GM19025 (cell line): ENCODE measurements around the gene EPAS1.

Source experiments
- ATAC-seq: cut with Tn5 transposase; IDR thresholded peaks from one replicate; pipeline ENCODE4 v1.9.1; 2021; ENCODE audit warnings: mild to moderate bottlenecking, low read depth, moderate library complexity; ENCODE audit not compliant: unreplicated experiment

EPAS1 gene

DNA sequence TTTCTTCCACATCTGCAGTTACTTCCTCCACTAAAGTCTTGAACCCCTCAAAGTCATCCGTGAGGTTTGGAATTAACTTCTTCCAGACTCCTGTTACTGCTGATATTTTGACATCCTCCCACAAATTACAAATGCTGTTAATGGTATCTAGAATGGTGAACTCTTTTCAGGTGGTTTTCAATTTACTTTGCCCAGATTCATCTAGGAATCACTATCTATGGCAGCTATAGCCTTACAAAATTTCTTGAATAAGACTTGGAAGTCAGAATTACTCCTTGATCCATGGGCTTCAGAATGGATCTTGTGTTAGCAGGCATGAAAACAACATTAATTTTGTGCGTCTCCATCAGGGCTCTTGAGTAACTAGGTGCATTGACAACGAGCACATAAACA lies 19.9 kb downstream of the EPAS1 start:
- ATAC-seq: no peak

DNA sequence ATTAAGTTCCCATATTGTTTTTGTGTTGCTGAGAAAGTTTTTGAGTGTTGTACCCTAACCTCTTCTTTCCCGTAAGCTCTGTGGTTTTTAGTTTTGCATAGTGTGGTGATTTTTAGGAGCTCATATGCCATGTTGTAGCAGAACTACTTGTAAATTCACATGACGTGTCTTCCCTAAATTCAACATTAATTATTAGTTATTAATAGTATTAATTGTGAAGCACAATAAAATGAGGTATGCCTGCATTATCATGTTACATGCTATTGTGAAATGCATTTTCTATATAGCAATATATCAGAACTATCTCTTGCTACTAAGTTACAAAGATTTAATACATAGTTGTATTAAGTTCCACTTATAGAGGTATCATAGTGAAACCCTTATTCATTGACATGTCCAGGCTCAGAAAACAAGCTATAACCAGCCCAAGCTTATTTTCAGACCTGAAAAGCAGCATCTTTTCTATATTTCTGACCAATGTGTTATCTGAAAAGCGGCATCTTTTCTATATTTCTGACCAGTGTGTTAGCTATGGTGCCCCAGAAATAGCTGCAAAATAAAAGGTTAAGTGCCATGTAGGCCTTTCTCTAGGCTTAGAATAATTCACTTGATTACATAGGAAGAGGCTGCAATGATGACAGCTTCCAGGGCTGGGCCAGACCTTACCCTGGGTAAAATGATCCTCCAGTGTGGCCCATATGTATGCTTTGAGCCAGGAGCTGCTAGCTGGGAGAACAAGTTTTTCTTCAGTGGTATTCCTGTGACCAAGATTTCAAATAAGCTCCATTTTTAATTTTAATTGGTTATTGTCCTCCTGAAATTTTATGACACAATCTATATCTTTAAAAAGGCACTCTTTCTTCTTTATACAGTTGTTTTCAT lies 21.6 kb downstream of the EPAS1 start:
- ATAC-seq: no peak

DNA sequence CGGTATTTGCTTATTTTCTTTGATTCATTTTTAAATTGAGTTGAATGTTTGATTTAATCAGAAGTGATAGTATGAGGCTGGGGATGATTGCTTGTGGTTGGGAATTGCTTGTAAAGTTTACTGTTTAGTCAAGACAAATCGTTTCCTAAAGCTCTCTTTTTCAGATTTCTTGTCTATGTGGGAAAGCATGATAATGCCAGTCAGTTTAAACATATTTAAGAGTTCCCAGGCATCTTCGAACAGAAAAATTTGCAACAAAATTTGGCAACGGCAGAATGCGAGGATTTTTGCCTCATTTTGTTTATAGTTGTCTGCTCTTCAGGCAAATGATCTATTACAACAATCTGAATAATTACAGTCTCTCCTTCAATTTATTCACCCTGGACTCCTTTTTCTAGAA lies 22.5 kb downstream of the EPAS1 start:
- ATAC-seq: no peak

DNA sequence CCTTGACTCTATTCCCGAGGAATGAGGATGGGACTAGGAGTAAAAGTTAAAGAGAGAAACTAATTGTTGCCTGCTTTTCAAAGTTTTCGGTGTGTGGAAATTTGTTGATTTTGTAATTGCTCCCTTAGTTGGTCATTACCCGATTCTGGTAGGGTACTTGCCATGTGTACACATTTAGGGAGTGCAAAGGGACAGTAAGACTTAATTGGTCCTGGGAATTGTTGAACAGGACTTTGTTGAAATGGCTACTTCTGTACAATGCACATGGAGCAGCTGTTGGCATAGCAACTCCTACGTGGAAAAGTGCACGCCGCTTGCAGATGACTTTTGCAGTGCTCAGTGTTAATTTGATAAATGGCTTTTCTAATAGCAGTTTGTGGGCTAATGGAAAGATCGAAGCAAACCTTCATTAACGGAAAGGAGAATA lies 22.9 kb downstream of the EPAS1 start:
- ATAC-seq: no peak

DNA sequence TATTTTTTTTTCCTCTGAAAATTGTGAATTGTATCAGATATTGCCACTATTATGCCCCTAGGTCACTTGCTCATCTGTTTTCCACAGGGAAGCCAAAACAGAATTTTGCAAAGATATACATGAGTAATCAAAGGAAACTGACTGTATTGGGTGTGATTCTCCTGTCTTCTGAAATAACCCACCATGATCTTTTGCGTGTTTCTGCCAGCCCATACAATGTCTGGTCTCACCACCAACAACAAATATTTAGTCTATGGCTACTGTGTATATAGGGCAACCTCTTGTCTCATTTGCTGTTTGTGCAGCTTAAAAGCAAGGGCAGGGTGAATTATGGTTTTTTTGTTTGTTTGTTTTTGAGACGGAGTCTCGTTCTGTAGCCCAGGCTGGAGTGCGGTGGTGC lies 26.5 kb downstream of the EPAS1 start:
- no peak for ATAC-seq

DNA sequence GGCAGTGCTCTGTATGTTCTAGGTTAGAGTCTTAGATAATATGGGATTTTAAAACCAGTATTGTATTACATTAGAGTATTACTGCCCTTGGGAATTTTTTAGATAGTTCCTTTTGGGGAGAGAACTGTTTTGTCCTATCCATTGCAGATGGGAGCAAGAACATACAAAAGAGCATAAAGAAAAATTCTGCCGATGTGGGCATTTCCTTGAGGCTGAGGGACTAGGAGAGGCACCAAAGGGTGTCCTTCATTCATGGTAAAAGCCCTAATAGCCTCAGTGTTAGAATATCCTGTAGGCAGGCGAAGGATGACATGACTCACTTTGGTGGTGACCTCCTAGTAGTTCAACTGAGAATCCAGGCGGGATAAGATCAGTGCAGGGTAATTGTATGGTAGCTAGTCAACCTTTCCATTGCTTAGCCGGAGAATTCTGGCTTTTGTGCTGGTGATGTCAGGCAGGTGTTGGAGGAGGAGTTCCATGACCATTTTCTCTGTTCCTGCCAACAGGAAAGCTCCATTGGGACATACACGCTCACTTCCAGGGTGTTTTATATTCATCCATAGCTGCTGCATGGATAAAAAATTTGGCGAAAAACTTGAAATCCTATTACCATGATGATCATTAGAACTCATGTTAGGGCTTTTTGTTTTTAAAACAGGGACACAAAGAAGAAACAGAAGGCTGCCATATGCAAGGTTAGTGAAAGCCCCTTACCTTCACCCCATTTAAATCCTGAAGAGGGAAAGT lies 28.1 kb downstream of the EPAS1 start:
- ATAC-seq: no peak

DNA sequence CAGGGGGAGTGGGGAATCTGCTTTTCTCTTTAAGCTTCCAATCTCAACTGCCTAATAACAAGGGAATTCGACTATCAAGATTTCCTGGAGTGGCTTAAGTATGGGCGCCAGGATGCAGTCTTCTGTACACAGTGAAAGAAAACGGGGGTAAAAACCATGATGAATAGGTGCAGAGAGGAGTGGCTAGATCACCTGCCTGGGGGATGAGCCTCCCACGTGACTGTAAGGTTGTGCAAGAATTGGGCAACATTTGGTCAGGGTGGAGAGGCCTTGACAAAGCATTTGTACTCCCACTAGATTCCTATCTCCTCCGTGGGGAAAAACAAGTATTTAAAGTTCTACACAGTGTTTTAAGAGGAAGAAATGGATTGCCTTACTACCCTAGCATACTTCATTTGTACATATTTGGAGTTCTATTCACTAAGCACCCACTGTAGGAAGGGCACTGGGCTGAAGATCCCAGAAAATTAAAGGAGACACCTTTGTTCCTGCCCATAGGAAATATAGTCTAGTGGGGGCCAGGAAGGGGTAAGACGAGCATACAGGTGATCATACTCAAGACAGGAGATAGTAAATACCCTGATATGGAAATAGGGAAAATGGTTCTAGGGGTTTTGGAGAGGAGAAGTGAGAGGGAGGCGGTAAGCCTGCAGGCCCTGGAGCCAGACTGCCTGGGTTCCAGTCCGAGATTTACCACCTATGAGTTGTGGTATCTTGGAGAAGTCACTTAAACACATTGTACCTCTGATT lies 29.2 kb downstream of the EPAS1 start:
- no peak for ATAC-seq

DNA sequence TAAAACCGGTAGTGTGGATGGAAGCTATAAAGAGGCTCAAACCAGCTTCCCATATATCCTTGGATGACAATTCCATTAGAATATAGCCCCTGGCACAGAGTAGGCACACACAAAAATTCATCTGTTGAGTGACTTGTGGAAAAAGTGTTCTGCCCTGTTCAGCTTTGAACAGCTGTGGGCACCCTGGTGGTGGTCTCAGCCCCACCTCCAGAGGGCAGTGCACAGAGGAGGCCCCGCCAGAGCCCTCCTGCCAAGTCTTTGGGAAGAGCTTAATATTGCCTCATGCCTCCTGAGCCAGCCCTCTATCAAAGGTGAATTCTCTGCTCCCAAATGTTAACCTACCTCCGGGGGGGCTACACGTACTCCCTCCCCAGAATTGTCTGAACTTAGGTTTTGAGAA lies 30.4 kb downstream of the EPAS1 start:
- ATAC-seq: no peak

DNA sequence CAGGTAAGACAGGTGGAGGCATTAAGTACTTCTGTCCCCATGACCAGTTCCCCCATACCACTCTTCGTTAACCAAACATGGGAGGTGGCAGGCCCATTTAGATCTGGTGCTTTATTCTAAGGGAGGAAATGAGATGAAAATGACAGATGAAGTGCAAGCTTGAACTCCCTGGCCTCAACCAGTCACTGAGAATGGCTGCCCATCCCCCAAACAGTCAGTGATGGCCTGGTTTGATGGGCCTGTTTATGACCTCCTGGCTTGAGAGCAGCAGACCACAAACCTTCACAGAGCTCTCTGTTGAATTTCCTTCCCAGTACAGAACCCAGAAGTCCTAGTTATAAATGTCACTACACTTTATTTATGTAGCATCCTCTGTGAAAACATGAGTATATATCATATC lies 31.1 kb downstream of the EPAS1 start:
- no peak for ATAC-seq

DNA sequence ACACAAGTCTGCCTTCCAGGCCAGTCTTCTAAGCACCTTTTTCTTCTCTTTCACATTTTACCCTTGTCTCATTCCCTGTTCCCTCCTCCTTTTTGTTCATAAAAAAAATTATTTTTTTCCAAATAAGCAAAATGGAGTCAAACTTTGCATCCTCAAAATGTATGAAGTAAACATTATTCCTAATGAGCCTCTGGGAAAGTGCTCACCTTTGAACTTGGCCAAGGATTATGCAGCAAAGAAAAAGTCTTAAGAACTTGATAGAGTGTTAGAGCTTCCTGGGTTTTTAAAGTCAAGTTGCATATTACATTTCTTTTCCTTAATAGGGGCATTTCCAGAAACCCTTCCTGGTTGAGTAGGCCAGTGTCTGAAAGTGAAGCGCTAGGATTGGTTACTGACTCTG lies 31.6 kb downstream of the EPAS1 start:
- no peak for ATAC-seq

DNA sequence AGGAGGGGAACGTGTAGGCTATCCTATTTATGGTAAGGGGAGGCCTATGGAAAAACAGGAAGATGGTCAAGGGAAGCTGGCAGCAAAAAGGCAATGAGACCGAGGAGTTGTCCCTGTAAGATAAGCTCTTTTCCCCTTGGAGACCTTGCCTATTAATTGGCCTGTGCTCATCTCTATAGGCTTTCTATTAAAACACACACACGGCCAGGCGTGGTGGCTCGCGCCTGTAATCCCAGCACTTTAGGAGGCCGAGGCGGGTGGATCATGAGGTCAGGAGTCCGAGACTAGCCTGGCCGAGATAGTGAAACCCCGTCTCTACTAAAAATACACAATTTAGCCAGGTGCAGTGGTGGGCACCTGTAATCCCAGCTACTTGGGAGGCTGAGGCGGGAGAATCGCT lies 32.1 kb downstream of the EPAS1 start:
- ATAC-seq: no peak

DNA sequence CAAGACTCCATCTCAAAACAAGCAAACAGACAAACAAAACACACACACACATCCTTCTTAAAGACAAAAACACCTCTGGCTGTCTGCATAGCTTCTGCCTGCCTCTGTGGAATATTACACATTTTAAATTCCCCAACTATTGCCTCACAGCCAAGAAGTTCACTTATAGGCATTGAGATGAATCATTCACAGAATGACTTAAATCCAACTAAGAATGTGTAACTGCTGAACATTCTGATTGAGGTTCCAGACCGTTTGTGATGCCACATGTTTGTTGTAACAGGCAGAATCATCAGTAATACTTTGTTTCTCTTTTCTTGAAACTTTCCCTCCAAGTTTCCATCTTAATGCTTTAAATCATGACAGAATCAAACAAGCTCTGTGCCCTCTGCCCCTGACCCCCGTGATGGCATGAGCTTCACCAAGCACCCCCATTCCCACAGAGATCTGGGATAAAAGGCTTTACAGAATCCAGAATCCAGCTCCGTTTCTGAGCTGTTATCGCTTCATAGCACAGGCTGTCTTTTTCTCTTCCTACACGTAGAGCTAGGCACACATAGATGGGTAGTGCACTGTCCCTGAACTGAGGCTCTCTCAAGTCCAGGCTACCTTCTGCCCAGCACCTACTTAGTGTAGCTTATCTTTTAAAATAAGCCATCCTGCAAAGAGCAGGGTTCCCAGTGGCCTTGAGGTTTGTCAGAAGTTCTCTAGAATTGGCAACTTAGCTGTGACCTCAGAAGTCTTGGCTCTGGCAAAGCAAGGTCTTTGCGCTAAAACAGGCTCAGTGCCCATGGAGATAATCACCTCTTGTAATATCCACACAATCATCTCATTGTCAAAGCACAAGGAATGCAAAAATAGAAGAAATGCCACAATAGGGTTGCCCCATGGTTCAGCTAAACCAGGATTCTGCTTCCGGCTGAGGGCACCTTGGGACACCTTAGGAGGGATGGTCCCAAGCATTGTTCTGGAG lies 32.9 kb downstream of the EPAS1 start:
- no peak for ATAC-seq

DNA sequence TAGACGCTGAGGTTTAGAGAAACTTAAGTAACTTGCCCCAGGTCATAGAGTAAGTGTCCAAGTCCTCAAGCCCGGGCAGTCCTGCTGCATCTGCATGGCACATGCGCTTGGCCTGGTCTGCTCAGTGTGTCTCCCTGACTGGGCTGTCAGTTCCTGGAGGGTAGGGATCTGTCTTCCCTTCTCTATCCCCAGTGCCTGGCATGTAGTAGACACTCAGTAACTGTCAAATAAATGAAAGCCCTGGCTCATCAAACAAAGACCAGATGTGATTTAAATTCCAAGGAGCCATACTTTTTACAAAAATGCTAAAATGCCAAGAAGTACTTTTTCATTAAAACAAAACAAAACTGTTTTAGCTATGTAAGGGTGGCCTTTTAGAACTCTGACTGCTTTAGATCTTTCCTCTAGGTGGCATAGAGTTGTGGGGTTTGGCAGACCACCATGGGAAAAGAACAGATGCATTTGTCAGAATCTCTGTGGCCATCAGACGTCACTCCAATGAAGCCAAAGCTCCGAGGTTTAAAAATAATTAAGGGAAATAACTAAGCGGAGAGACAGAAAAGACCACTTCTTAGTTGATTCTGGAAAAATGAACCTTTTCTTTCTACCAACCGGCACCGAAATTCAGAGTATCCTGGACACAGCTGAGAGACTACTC lies 34.0 kb downstream of the EPAS1 start:
- ATAC-seq: no peak

DNA sequence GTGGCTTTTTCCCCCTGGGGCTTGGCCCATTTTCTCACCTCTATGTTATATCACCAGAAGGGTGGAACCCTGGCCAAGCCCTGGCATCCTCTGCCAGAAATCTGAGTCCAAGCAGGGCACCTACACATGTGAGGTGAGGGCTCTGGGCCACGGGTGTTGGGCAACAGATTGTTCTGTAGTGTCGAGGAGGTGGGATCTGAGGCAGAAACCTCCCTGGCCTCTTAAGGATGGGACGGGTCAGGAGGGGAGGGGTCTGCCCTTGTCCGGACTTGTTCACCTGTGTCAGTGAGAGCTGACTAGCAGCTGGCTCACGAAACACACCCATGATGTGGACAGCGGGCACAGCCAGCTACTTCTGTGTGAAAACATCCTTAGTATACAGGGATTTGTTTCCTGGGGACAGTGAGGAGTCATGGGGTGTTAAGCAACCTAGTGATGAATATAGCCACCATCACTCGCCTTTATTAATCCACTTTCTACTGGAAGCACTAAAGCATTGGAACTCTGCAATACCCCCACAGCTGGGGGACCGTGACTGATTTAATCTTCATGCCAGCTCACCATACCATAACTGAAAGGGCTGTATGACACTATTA lies 35.6 kb downstream of the EPAS1 start:
- no peak for ATAC-seq

DNA sequence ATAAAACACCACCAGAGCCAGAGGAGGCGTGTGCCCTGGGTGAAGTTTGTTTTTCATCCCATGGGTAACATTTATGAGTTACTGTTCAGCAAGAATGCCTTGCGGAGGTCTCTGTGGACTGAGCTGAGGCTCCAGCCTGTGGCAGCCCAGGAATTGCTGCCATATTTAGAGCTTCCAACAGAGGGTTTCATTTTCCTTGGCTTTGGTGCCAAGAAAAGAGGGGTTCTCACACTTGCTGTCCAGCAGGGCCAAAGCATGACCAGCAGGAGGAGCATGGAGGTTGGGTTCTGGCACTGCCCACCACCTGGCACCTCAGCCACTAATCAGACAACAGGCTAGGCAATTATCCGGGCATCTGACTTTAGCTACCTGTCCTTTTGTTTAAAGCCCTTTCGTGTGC lies 36.7 kb downstream of the EPAS1 start:
- ATAC-seq: no peak

DNA sequence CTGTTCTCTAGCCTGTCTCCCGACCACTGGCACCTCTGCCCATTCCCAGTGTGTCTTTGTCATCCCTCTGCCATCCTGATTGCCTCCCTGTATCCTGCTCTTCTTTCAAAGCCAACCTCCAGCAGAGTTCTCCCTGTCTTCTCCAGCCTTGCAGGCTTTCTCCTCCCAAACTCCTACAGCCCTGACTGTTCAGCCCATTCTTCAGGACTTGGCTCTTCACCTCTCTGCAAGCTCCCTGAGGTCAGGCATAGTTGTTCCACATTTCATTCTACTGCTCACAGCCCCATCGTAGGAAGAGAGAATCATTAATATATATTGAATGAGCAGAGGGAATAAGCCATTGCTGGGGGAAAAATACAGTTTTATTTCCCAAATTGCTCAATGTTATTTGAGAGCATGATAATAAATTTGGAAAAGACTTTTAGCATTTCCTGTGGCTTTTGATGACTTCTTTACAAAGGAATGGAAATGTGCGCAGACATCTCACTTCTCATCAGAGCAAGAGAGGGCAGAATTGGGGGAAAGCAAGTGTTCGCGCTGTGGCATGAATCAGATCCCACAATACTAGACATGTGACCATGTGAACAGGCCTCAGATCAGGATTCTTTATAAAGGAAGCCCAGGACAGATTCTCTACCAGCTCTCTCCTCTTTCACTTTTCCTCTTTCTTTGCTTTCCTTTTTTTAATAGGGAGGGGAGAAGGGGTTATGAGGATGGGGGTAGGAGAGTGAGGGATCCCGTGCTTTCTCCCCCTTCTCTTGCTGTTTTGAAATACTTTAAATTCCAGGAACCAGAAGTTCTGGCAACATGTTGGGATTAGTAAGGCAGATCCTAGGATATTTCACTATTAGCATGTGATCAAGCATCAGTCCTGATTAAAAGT lies 37.4 kb downstream of the EPAS1 start:
- ATAC-seq: no peak

DNA sequence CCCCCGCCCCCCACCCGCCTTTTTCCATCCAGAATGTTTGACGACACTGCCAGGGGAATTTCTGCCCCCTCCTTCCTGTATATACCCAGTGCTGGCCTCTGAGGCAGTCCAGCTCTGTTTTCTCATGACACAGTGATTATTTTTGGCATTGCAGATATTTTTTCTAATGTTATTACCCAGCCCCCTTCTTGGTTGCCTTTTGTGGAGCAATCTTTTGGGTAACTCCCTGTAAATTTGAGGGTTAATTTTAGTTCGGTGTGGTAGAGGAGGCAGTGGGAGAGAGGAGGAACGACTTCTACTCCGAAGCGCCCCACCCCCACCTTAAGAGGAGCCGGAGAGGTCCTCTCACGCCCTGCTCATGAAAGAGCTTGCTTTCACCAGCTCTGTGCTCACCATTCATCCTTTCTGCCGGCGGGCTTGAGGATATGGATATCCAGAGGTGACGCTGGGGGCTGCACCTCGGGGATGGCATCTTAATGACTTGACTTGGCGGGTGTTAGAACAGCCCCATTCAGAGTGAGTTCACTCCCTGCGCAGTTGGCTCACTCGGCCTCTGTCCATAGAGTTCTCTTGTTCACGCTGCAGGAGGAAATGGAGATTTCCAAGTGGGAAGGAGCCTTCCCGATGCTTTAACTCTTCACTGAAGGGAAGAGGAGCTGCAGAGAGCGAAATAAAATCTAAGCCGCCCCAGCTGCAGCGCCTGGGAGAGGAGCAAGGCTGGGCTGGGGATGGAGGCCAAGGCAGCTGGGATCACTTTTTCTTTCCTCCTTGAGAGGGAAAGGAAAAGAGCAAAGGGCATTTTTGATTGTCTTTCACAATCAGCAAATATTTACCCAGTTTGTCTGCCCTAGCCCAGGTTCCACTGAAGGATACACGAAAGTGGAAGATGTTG lies 38.4 kb downstream of the EPAS1 start:
- no peak for ATAC-seq
